PC-3 (cell line): ENCODE data around the gene SLC8A1. TPM values are rescaled to one million over a fixed set of nuclear protein-coding genes. Genes with fewer than 3 reads are reported as not detected.
A peak's percentile ranks its signal among the peaks of the same experiment; 100 is the strongest.

Source experiments
- ATAC-seq: fragments of 200-7000 bp; cut with Tn5 transposase; 2 replicates; pipeline ENCODE4 v1.9.1; 2020; ENCODE audit warnings: mild to moderate bottlenecking, moderate library complexity
- BruUV-seq: library from RNA; stranded (reverse); fragments of 400-500 nt; replicated peaks from 2 replicates; lab custom pipeline; 2021; lab: Mats Ljungman, UMichigan
- CTCF ChIA-PET: fragments of 300-600 bp; sonication (Branson Sonifier 250); formaldehyde crosslinking; loops from one replicate; lab custom pipeline; 2022; ENCODE audit warnings: antibody characterized with exemption; lab: Charles Lee
- POLR2A ChIA-PET: fragments of 300-600 bp; sonication (Branson Sonifier 250); formaldehyde crosslinking; loops from one replicate; lab custom pipeline; 2022; ENCODE audit warnings: antibody characterized with exemption; ENCODE audit not compliant: unreplicated experiment; lab: Charles Lee
- DNase-seq: peaks from one replicate; pipeline ENCODE4 v3.0.0-alpha.2; 2015
- H2AFZ ChIP-seq: fragments of 300-600 bp; sonication (generic); 2 replicates; pipeline ENCODE4 v1.6.0; 2016; ENCODE audit warnings: antibody characterized with exemption, low read length
- H3F3A ChIP-seq: fragments of 300-600 bp; sonication (generic); one replicate; pipeline ENCODE4 v1.6.0; 2017; ENCODE audit warnings: antibody characterized with exemption, low read length, control low read depth, mild to moderate bottlenecking; ENCODE audit not compliant: unreplicated experiment
- H3K27ac ChIP-seq: fragments of 300-600 bp; sonication (generic); 2 replicates; pipeline ENCODE4 v1.5.1; 2016; ENCODE audit warnings: mild to moderate bottlenecking, low read length
- H3K27me3 ChIP-seq: fragments of 300-600 bp; sonication (generic); 2 replicates; pipeline ENCODE4 v1.6.1; 2016; ENCODE audit warnings: low read length, mixed read lengths
- H3K36me3 ChIP-seq: fragments of 300-600 bp; sonication (generic); 2 replicates; pipeline ENCODE4 v1.6.1; 2016; ENCODE audit warnings: low read depth, mixed run types, low read length, mixed read lengths
- H3K4me1 ChIP-seq: fragments of 300-600 bp; sonication (generic); 2 replicates; pipeline ENCODE4 v1.5.1; 2016; ENCODE audit warnings: low read length; ENCODE audit not compliant: insufficient read depth
- H3K4me2 ChIP-seq: fragments of 300-600 bp; sonication (generic); 2 replicates; pipeline ENCODE4 v1.6.0; 2016; ENCODE audit warnings: low read length
- H3K4me3 ChIP-seq: fragments of 300-600 bp; sonication (generic); 2 replicates; pipeline ENCODE4 v1.5.1; 2016; ENCODE audit warnings: mild to moderate bottlenecking, low read length, mixed read lengths
- H3K79me2 ChIP-seq: fragments of 300-600 bp; sonication (generic); 2 replicates; pipeline ENCODE4 v1.6.1; 2017; ENCODE audit warnings: low read length, mixed read lengths
- H3K9ac ChIP-seq: fragments of 300-600 bp; sonication (generic); 2 replicates; pipeline ENCODE4 v1.6.0; 2016; ENCODE audit warnings: mild to moderate bottlenecking, low read length
- H3K9me2 ChIP-seq: fragments of 300-600 bp; sonication (generic); replicated peaks from 2 replicates; pipeline ENCODE4 v1.6.1; 2016; ENCODE audit warnings: mixed run types, low read length, mixed read lengths
- H3K9me3 ChIP-seq: fragments of 300-600 bp; sonication (generic); 2 replicates; pipeline ENCODE4 v1.6.1; 2016; ENCODE audit warnings: low read length, mixed read lengths
- H4K20me1 ChIP-seq: fragments of 300-600 bp; sonication (generic); 2 replicates; pipeline ENCODE4 v1.6.1; 2016; ENCODE audit warnings: low read length, mixed read lengths
- CTCF ChIP-seq: fragments of 300-600 bp; sonication (generic); conservative IDR thresholded peaks from 2 replicates; pipeline ENCODE4 v1.5.1; 2017; ENCODE audit warnings: antibody characterized with exemption, low read depth, mild to moderate bottlenecking, low read length
- EZH2 ChIP-seq: fragments of 300-600 bp; sonication (generic); IDR thresholded peaks from one replicate; pipeline ENCODE4 v1.6.1; 2017; ENCODE audit warnings: antibody characterized with exemption, mild to moderate bottlenecking, low read length; ENCODE audit not compliant: unreplicated experiment
- EZH2phosphoT487 ChIP-seq: fragments of 300-600 bp; sonication (generic); IDR thresholded peaks from 2 replicates; pipeline ENCODE4 v1.6.1; 2018; ENCODE audit warnings: mild to moderate bottlenecking, antibody characterized with exemption, low read length, borderline replicate concordance
- intact Hi-C: fragments of 100-400 bp; cut with micrococcal nuclease; formaldehyde crosslinking; loops from 2 replicates; pipeline ENCODE4 v1.9.0; 2023
- total RNA-seq: library from RNA; depleted of rRNA; stranded (reverse); fragments of >200 nt; gene quantifications from 2 replicates; pipeline ENCODE4 v1.2.3, GENCODE V29; 2014

SLC8A1 gene
- total RNA-seq, 1 experiment from 2014 or later, result 1.3 TPM

- peaks cover 26% of the 10 kb centered on the region for H3K4me1 ChIP-seq
- H3K27me3 ChIP-seq, result no peaks in the 10 kb centered on the region
- H3K9ac ChIP-seq, result no peak overlapping the region
- DNase-seq, result peak; percentile 61
- no peaks in the 10 kb centered on the region for H4K20me1 ChIP-seq
- no peak overlapping the region for H2AFZ ChIP-seq
- POLR2A ChIA-PET, result no interaction called here
- peak; percentile 64 for ATAC-seq
- H3K9me2 ChIP-seq, result no peaks in the 10 kb centered on the region
- BruUV-seq, result no TSS peak
- no peaks in the 10 kb centered on the region for H3K36me3 ChIP-seq
- no peaks in the 10 kb centered on the region for H3K9me3 ChIP-seq
- H3K27ac ChIP-seq, result no peak overlapping the region
- CTCF ChIA-PET, result interaction anchor here (0.5 kb wide), 1 partner anchor 140 kb away, joined by 3 read pairs; no protein-coding TSS in a partner anchor
- TF ChIP-seq EZH2phosphoT487 (no peak), CTCF (no peak), EZH2 (no peak)
- H3K4me3 ChIP-seq, result no peak overlapping the region
- 0 out of 2 replicates have a peak overlapping the region, but pooled peaks have one; percentile 2 for H3K4me2 ChIP-seq
- intact Hi-C loops, result no loop called here
- H3K79me2 ChIP-seq, result no peaks in the 10 kb centered on the region
- H3F3A ChIP-seq, result no peaks in the 10 kb centered on the region
These were observed 80.2 kb downstream of the SLC8A1 start for GRCh38 chr2:40371525-40372282.

- intact Hi-C loops, result no loop called here
- no peak overlapping the region for H3K9ac ChIP-seq
- H3K4me3 ChIP-seq, result no peak overlapping the region
- DNase-seq (no peak), ATAC-seq (no peak)
- H3K4me1 ChIP-seq, result peaks cover 27% of the 10 kb centered on the region
- ChIA-PET POLR2A (interaction anchor here (0.7 kb wide), 1 partner anchor 171 kb away, joined by 5 read pairs; no protein-coding TSS in a partner anchor), CTCF (interaction anchor here (0.7 kb wide), 1 partner anchor 161 kb away, joined by 4 read pairs; no protein-coding TSS in a partner anchor)
- no peak overlapping the region for H3K4me2 ChIP-seq
- H4K20me1 ChIP-seq, result no peaks in the 10 kb centered on the region
- no peak overlapping the region for H2AFZ ChIP-seq
- H3K9me2 ChIP-seq, result no peaks in the 10 kb centered on the region
- no peaks in the 10 kb centered on the region for H3K9me3 ChIP-seq
- no peaks in the 10 kb centered on the region for H3K36me3 ChIP-seq
- BruUV-seq, result no TSS peak
- H3K79me2 ChIP-seq, result no peaks in the 10 kb centered on the region
- no peak overlapping the region for H3K27ac ChIP-seq
- no peak for TF ChIP-seq CTCF
- H3F3A ChIP-seq, result no peaks in the 10 kb centered on the region
- no peaks in the 10 kb centered on the region for H3K27me3 ChIP-seq
These were observed 81.9 kb downstream of the SLC8A1 start for GRCh38 chr2:40370007-40370395.
